Mesenchymal stem cell (in vitro differentiated cells and primary cell): ENCODE results near the gene TMED3.

Experiments
- DNase-seq: peaks from one replicate; pipeline ENCODE4 v3.0.0-alpha.2; 2013
- H2AFZ ChIP-seq: one replicate; pipeline ENCODE4 v1.6.1; 2013; ENCODE audit warnings: low read depth, mild to moderate bottlenecking, control low read depth, inconsistent platforms, low read length, moderate library complexity
- H2AK5ac ChIP-seq: 2 replicates; pipeline ENCODE4 v1.6.1; 2013; ENCODE audit warnings: low read length, moderate library complexity, mild to moderate bottlenecking, inconsistent platforms; ENCODE audit not compliant: severe bottlenecking
- H2BK120ac ChIP-seq: one replicate; pipeline ENCODE4 v1.6.1; 2013; ENCODE audit warnings: low read depth, mild to moderate bottlenecking, inconsistent platforms, low read length, moderate library complexity
- H2BK12ac ChIP-seq, 2 experiments: one replicate each; pipeline ENCODE4 v1.6.1; 2013; ENCODE audit warnings: inconsistent platforms in 2 of 2, low read length in 2 of 2, mild to moderate bottlenecking in 2 of 2, moderate library complexity in 2 of 2, control low read depth in 1 of 2
- H2BK15ac ChIP-seq: one replicate; pipeline ENCODE4 v1.6.1; 2013; ENCODE audit warnings: mild to moderate bottlenecking, low read depth, inconsistent platforms; ENCODE audit not compliant: poor library complexity, severe bottlenecking
- H2BK5ac ChIP-seq: 2 replicates; pipeline ENCODE4 v1.6.1; 2013; ENCODE audit warnings: low read depth, mild to moderate bottlenecking, low read length, control low read depth, inconsistent platforms; ENCODE audit not compliant: poor library complexity, severe bottlenecking
- H3K14ac ChIP-seq, 2 experiments: one replicate each; pipeline ENCODE4 v1.6.1; 2013; ENCODE audit warnings: inconsistent platforms in 2 of 2, low read length in 2 of 2, control low read depth in 1 of 2, mild to moderate bottlenecking in 1 of 2, moderate library complexity in 1 of 2
- H3K18ac ChIP-seq, 2 experiments: one replicate each; pipeline ENCODE4 v1.6.1; 2013; ENCODE audit warnings: inconsistent platforms in 2 of 2, low read length in 2 of 2, control low read depth in 1 of 2, low read depth in 1 of 2, mild to moderate bottlenecking in 1 of 2
- H3K23ac ChIP-seq, 2 experiments: one replicate each; pipeline ENCODE4 v1.6.1; 2013; ENCODE audit warnings: inconsistent platforms in 2 of 2, low read length in 2 of 2, mild to moderate bottlenecking in 2 of 2, moderate library complexity in 2 of 2, control low read depth in 1 of 2
- H3K27ac ChIP-seq: 2 replicates; pipeline ENCODE4 v1.5.1; 2013; ENCODE audit warnings: mild to moderate bottlenecking, moderate library complexity, low read length, control low read depth, inconsistent platforms; ENCODE audit not compliant: poor library complexity, severe bottlenecking
- H3K27me3 ChIP-seq, 2 experiments: 2 replicates each; pipeline versions ENCODE4 v1.6.1 to v1.7.0; 2013; ENCODE audit warnings: low read length in 2 of 2, mild to moderate bottlenecking in 2 of 2, moderate library complexity in 2 of 2, control low read depth in 1 of 2, inconsistent platforms in 1 of 2; ENCODE audit not compliant: control insufficient read depth in 1 of 2, insufficient read depth in 1 of 2
- H3K36me3 ChIP-seq, 2 experiments: 2 replicates each; pipeline versions ENCODE4 v1.6.1 to v1.7.0; 2013; ENCODE audit warnings: low read length in 2 of 2, control low read depth in 1 of 2, inconsistent platforms in 1 of 2, low read depth in 1 of 2, mild to moderate bottlenecking in 1 of 2; ENCODE audit not compliant: insufficient read depth in 2 of 2, control insufficient read depth in 1 of 2
- H3K4ac ChIP-seq, 2 experiments: one replicate each; pipeline ENCODE4 v1.6.1; 2013; ENCODE audit warnings: inconsistent platforms in 2 of 2, low read length in 2 of 2, mild to moderate bottlenecking in 2 of 2, moderate library complexity in 2 of 2, control low read depth in 1 of 2, low read depth in 1 of 2
- H3K4me1 ChIP-seq: 2 replicates; pipeline ENCODE4 v1.6.1; 2013; ENCODE audit warnings: low read depth, low read length, control low read depth; ENCODE audit not compliant: control insufficient read depth, insufficient read depth
- H3K4me2 ChIP-seq: 2 replicates; pipeline ENCODE4 v1.6.1; 2013; ENCODE audit warnings: low read length, mild to moderate bottlenecking, inconsistent platforms; ENCODE audit not compliant: poor library complexity, severe bottlenecking
- H3K4me3 ChIP-seq, 2 experiments: 2 replicates each; pipeline versions ENCODE4 v1.5.1 to v1.7.0; 2013; ENCODE audit warnings: low read length in 2 of 2, mild to moderate bottlenecking in 2 of 2, control low read depth in 1 of 2, low read depth in 1 of 2; ENCODE audit not compliant: insufficient read depth in 1 of 2
- H3K79me1 ChIP-seq: replicated peaks from 2 replicates; pipeline ENCODE4 v1.6.1; 2013; ENCODE audit warnings: mild to moderate bottlenecking, control low read depth, low read length, inconsistent platforms; ENCODE audit not compliant: poor library complexity, severe bottlenecking
- H3K9ac ChIP-seq: 2 replicates; pipeline ENCODE4 v1.7.0; 2013; ENCODE audit warnings: mild to moderate bottlenecking, low read length, moderate library complexity
- H3K9me3 ChIP-seq: 2 replicates; pipeline ENCODE4 v1.7.0; 2013; ENCODE audit warnings: mild to moderate bottlenecking, low read length; ENCODE audit not compliant: control insufficient read depth
- H4K8ac ChIP-seq: one replicate; pipeline ENCODE4 v1.6.1; 2013; ENCODE audit warnings: inconsistent platforms, mild to moderate bottlenecking, low read length, moderate library complexity
- H4K91ac ChIP-seq: one replicate; pipeline ENCODE4 v1.6.1; 2013; ENCODE audit warnings: mild to moderate bottlenecking, low read length, inconsistent platforms
- WGBS: methylation state at CpG from one replicate; pipeline ENCODE4 v1.1.7; 2013; ENCODE audit warnings: mixed read lengths; 5-methylcytosine and 5-hydroxymethylcytosine counted together

Gene TMED3

GRCh38 chr15:79339588-79340314, 28.8 kb downstream of the TMED3 start:
- Histone ChIP-seq H3K27ac (no peak overlapping the region), H3K4ac (no peak overlapping the region), H2AK5ac (no peak overlapping the region), H2BK120ac (no peak overlapping the region), H3K4me3 (no peak overlapping the region), H2BK5ac (no peak overlapping the region), H2BK15ac (no peak overlapping the region), H3K79me1 (peaks cover 13% of the 10 kb centered on the region), H3K14ac (no peak overlapping the region), H3K23ac (no peak overlapping the region), H3K4me2 (no peak overlapping the region), H3K9me3 (no peaks in the 10 kb centered on the region), H3K27me3 (no peaks in the 10 kb centered on the region), H3K18ac (no peak overlapping the region), H3K4me1 (no peaks in the 10 kb centered on the region), H2AFZ (no peak overlapping the region), H4K8ac (peak overlapping the region; percentile 9), H3K36me3 (no peaks in the 10 kb centered on the region), H3K9ac (no peak overlapping the region), H4K91ac (peak overlapping the region; percentile 78), H2BK12ac (peak overlapping the region in 1 of 2 experiments; percentile 5)
- 98% methylated on average over 3 of the region's 3 CpGs for WGBS
- DNase-seq: peak; percentile 60

- no peak overlapping the region for H2BK120ac ChIP-seq
- H2BK12ac ChIP-seq: no peak overlapping the region
- H3K4me2 ChIP-seq: no peak overlapping the region
- H4K91ac ChIP-seq: no peak overlapping the region
- no peaks in the 10 kb centered on the region for H3K36me3 ChIP-seq
- H3K23ac ChIP-seq: no peak overlapping the region
- 68% methylated on average over 5 of the region's 5 CpGs for WGBS
- H3K27me3 ChIP-seq: no peaks in the 10 kb centered on the region
- no peaks in the 10 kb centered on the region for H3K9me3 ChIP-seq
- H3K4me3 ChIP-seq: no peak overlapping the region
- H3K4ac ChIP-seq: no peak overlapping the region
- no peak overlapping the region for H3K9ac ChIP-seq
- H4K8ac ChIP-seq: no peak overlapping the region
- no peak overlapping the region for H3K27ac ChIP-seq
- no peak for DNase-seq
- no peak overlapping the region for H2AK5ac ChIP-seq
- no peak overlapping the region for H2BK5ac ChIP-seq
- H3K79me1 ChIP-seq: peaks cover 13% of the 10 kb centered on the region
- no peak overlapping the region for H3K14ac ChIP-seq
- H2AFZ ChIP-seq: no peak overlapping the region
- H2BK15ac ChIP-seq: no peak overlapping the region
- no peaks in the 10 kb centered on the region for H3K4me1 ChIP-seq
- H3K18ac ChIP-seq: no peak overlapping the region
These were observed 29.3 kb downstream of the TMED3 start for GRCh38 chr15:79340315-79340602.

DNA sequence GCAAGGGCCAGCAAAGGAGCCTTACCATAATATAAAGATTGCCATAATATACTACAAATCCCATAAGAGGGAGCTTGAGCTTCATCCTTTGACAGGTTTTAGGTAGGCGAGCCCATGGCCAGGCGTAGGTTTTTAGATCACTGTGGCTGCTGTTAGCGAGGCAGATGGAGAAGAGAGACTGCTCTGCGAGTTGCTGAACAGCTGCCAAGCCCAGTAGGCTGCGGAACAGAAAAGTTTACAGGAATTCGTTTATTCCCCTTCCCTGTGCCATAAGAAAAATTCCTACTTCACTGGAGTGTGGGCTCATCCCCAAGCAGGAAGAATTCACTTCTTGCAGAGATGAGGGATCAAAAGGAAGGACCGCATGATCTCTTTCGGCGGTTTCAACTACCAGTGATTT, 30.5 kb downstream of the TMED3 start:
- Histone ChIP-seq H2AFZ (no peak overlapping the region), H3K14ac (no peak overlapping the region), H3K4me1 (no peaks in the 10 kb centered on the region), H3K27ac (no peak overlapping the region), H2AK5ac (no peak overlapping the region), H3K18ac (no peak overlapping the region), H3K23ac (no peak overlapping the region), H3K36me3 (no peaks in the 10 kb centered on the region), H3K4ac (no peak overlapping the region), H3K9me3 (no peaks in the 10 kb centered on the region), H2BK5ac (no peak overlapping the region), H4K91ac (no peak overlapping the region), H3K4me3 (no peak overlapping the region), H2BK15ac (no peak overlapping the region), H3K79me1 (peaks cover 13% of the 10 kb centered on the region), H4K8ac (no peak overlapping the region), H3K9ac (no peak overlapping the region), H3K4me2 (no peak overlapping the region), H3K27me3 (no peaks in the 10 kb centered on the region), H2BK120ac (no peak overlapping the region), H2BK12ac (no peak overlapping the region)
- DNase-seq: no peak
- WGBS: 96% methylated on average over 9 of the region's 9 CpGs

GRCh38 chr15:79349525-79349924, 38.6 kb downstream of the TMED3 start:
- no peak overlapping the region for H3K4ac ChIP-seq
- no peak overlapping the region for H3K18ac ChIP-seq
- peaks cover 5% of the 10 kb centered on the region for H3K79me1 ChIP-seq
- H2BK120ac ChIP-seq: no peak overlapping the region
- peaks cover 1% of the 10 kb centered on the region for H3K4me1 ChIP-seq
- H2BK12ac ChIP-seq: no peak overlapping the region
- H3K9me3 ChIP-seq: no peaks in the 10 kb centered on the region
- H2BK15ac ChIP-seq: no peak overlapping the region
- no peak overlapping the region for H3K4me2 ChIP-seq
- H3K23ac ChIP-seq: no peak overlapping the region
- no peak overlapping the region for H2AK5ac ChIP-seq
- no peak overlapping the region for H3K9ac ChIP-seq
- H3K4me3 ChIP-seq: no peak overlapping the region
- DNase-seq: peak; percentile 43
- no peaks in the 10 kb centered on the region for H3K36me3 ChIP-seq
- H3K27ac ChIP-seq: no peak overlapping the region
- H2AFZ ChIP-seq: no peak overlapping the region
- no peak overlapping the region for H3K14ac ChIP-seq
- no peaks in the 10 kb centered on the region for H3K27me3 ChIP-seq
- H4K8ac ChIP-seq: no peak overlapping the region
- WGBS: 82% methylated on average over 4 of the region's 4 CpGs
- no peak overlapping the region for H4K91ac ChIP-seq
- H2BK5ac ChIP-seq: no peak overlapping the region
